Activated T-cell treated with anti-CD3 and anti-CD28 coated beads for 4 hours (primary cell): Measurements from ENCODE around the gene SOX3.

ENCODE experiments used
- DNase-seq: peaks from one replicate; pipeline ENCODE4 v3.0.0-alpha.2; 2020

Gene SOX3

DNA sequence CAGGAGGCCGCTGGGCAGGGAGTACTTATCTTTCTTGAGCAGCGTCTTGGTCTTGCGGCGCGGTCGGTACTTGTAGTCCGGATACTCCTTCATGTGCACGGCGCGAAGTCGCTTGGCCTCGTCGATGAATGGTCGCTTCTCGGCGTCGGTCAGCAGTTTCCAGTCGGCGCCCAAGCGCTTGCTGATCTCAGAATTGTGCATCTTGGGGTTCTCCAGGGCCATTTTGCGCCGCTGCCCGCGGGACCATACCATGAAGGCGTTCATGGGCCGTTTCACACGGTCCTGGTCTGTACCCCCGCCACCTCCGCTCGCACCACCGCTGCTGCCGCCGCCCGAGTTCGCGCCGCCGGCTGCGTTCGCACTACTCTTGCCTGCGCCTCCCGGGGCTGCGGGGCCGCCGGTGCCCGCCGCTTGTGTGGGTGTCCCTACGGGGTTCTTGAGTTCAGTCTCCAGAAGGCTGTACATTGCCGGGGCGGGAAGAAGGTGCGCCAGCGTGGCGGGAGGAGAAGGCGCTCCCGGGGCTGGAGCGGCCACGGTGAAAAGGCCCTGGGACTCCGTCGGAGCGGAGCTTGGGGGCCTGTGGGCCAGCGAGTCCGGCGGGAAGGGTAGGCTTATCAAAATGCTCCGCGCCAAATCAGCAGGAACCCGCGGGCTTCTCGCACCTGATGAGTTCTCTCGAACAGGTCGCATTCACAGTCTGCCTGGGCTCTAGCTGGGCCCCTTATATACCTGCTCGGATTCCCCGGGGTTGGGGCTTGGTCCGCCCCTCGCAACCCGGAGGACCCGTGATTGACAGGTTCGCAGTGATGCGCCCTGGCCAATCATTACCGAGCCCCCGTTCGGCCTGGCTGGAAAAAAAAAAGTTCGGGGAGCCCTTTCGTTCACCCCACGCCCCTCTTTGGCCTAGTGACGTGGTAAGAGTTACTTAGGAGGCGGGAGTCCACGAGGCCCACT is at the start of gene SOX3:
Gene SOX3 (minus strand): TSS at position 699 of the 954 bp plus-strand sequence. CDS start 9 bp downstream, at position 690.
- DNase-seq, result no peak

DNA sequence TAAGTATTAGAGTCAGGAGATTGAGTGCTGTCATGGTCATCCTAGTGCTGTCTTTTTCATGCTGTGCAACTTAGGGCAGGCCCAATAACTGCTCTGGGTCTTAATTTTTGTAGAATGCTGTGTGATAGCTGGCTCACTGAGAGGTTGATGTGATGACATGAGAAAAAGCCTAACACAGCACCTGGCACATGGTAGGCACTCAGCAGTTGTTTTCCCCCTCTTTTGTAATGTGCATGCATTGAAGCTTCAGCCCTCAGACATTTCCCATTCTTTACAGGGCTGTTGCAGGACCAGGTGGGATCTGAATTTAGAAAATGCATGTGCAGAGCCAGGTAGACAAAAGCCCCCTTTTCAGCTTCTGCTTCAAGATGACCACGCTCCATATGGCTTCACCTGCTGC is 44.1 kb upstream of the SOX3 start:
- DNase-seq, result no peak

DNA sequence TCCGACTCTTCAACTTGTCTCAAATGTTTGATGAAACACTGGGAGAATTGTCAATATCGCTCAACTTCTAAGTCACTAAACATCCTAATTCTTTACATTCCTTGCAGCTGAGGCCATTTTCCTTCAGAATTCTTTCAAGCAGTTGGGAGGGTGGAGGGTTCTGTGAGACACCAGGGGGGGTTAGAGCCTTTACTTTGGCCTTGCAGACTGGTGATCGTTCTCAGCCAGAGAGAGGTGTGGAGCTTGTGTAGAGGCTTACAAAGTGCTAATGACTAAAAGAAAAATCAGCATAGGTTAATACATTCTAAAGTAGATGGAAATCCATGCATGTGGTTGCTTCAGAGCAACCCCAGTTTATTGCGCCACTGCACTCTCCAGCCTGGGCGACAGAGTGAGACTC is 21.3 kb upstream of the SOX3 start:
- no peak for DNase-seq

DNA sequence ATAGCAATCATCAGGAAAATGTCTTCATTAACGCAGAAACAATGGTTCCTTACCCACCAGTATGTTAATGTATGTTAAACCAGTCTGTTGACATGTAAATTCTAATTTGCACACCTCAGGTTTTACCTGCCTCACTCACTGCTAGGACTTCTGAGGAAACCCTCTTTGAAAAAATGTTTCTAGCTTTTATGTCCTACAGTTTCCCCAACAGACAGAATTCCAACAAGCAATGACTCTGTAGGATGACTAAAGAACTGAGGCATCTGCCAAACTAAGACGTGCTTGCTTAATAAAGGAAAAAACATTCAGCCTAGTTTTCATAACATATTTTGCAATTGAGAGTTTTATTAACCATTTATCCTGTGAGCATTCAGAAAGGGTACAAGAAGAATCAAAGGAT is 20.6 kb upstream of the SOX3 start:
- DNase-seq, result no peak

DNA sequence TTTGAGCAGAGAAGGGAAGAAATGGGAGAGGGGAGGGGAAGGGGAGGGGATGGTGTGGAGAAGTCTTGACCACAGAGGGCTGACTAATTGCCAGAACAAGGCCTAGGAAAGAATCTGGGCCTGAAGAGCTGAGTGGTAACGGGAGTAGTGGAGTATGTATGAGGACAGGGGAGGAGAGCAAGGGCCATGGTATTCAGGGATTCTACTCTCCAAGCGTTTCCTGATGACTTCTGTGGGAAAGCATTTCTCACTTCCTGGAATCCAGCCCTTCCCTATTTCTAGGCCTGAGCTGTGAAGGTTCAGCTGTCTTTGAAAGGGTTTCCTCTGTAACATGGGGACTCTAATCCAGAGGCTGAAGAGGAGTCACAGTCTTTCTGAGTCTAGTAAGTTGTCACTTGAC is 19.7 kb upstream of the SOX3 start:
- DNase-seq, result no peak

DNA sequence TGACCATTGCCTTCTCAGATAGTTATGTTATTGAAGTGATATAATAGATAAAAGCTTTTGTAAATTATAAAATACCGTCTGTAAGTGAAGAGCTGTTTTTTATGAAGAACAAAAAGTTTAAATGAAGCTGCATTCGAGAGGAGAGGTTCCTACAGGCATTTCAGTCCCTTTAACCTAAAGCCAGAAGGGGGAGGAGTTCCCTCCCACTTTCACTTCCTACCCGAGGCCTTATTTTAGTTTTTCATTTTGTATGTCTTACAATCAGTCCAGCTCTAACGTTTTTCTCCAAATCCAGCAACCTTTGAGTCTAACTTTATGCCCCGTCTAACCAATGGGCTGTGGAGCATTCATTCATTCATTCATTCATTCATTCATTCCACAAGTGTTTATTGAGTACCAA is 16.5 kb upstream of the SOX3 start:
- no peak for DNase-seq

DNA sequence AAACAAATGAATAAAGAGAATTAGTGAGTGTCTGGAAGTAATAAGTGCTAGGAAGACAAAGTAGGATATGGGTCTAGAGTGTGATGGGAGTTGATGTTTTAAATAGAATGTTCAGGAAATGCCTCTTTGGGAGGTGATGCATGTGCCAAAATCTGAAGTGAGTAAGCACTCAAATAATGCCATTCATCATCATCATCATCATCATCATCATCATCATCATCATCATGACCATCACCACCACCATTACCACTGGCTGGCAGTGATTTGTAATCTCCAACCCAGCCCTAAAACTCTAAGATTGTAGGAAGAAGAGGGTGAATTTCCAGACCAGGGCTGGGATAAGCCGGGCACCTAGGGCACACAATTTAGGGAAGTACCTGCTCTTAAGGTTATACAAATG is 9.7 kb upstream of the SOX3 start:
- DNase-seq, result no peak

DNA sequence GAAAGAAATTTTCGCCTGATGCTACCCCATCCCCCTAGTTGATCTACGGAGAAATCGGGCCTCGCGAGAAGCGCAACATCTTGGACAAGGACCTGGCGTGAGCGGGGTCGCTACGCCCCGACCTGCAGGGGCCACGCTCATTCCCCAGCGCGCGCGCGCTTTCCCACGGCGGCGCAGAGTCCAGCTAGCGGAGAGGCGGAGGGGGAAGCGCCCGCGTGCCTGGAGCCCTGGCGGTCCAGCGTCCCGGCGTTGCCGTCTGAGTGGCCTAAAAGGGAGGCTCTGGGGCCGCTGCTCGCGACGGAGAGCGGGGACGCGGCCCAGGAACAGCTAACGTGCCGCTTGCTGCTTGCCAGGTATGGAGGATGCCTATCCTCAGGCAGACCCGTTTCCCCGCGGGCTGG is 6.0 kb upstream of the SOX3 start:
- no peak for DNase-seq

DNA sequence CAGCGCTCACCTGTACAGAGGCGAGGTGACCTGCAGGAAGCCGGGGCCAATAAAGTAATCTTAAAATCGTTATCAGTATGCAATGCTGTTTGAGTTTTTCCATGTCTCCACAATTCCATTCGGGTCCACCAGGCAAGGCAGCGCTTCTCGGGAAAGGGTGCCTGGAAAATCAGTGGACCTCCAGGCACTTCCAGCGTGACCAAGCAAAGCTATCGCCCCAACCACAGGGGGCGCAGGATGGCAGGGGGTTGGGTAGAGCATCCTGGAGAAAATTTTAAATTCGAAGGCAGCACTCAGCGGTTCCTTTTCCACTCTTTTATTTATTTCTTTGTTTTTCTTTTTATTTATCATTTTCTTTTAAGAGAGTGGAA is 5.4 kb upstream of the SOX3 start:
- DNase-seq, result no peak

DNA sequence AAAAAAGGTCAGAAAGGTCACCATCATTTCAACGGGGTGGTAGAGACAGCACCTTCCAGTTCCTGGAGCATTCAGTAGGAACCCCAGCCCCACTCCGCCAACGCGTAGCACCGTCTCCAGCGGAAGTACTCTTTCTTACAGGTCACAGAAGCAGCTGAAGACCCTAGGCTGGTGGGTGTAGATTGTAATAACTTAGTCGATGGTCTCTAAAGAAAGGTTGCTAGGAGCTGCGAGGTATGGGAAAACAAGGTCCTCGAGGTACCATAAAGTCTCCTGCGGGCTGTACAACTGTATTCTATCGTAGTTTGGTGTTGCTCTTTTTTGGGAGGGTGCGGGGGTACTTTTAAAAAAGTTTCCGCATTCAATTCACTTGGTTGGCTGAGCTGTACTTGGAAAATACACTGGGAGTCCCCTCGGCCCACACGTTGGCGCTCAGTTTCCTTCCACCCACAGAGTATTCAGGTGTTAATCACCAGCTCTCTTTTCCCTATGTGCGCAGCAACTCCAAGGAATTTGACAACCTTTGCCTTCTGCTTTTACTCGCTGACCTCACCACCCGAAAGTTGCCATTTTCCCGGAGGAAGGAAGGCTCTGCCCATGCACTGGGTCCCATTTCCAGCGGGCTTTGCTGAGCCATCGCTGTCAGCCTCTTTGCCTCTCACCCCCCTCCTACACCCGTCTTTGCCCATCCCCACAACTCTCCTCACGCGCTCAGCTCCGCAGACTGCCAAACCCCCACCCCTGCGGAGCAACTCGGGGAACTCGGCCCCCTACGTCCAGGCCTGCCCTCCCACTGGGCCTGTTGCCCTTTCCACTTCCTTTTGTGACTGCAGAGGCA is 4.8 kb upstream of the SOX3 start:
- DNase-seq, result no peak

DNA sequence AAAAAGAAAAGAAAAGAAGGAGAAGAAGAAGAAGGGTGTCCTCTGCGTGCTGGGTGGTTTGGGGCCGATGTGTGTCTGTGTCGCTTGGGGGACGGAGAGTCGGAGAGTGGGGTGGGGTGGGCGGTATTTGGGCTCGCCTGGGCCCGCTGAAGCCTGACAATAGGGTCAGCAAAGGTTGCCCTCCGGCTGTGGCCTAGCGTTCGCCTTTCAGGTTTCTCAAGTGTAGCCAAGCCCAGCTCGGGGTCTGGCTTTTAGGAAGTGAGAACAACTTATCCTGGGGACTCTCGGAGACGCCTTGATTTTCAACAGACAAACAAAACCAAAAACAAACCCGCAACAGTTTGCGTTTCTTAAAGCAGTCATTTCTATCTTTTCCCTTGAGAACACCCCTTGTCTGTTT is 4.1 kb upstream of the SOX3 start:
- no peak for DNase-seq

DNA sequence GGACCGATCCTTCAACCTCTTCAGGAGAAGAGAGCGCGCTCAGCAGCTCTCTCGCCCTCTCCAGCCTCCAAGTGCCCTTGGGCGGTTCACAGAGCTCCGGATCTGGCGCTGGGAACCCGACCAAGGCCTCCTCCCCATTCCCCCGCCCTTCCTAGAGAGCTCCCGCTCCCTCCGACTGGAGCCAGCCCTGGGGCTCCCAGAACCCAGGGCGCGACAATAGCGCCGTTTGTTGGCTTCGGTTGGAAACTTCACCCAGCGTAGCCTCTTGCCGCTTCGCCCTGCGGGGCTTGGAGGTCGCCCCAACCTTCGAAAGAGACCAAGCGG is 3.1 kb upstream of the SOX3 start:
- no peak for DNase-seq

DNA sequence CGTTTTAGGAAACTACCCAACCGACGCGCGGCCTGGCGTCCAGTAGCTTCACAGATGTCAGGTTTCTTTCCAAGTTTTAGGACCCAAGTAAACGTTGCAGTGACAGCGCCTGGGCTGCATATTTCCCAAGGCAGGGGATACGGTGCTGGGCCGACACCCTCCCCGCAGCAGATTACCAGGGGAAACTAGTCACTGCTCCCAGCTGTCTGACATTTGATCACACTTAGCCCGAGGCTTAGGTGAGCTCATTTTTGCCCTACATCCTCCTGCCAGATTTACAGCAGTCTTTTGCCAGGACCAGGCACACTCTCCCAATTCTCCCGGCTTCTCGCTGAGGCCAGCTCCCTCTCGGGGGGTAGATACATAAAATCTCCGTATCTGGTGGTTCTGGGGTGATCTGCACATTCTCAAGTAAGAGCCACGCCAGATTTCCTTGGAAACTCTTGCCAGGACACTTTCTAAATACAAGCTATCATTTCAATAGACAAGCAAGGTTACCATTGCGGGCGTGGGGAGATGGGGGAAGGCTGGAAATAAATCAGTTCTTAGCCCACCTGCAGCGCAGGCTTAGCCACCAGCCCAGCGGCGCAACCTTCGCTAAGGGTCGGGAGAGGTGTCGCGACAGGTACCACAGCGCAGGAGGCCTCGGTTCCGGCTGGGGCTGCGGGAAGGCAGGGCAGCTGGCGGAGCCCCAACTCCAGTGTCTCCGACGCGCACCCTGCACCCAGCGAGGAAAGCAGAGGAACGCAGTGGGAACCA is 2.5 kb upstream of the SOX3 start:
- DNase-seq, result no peak

DNA sequence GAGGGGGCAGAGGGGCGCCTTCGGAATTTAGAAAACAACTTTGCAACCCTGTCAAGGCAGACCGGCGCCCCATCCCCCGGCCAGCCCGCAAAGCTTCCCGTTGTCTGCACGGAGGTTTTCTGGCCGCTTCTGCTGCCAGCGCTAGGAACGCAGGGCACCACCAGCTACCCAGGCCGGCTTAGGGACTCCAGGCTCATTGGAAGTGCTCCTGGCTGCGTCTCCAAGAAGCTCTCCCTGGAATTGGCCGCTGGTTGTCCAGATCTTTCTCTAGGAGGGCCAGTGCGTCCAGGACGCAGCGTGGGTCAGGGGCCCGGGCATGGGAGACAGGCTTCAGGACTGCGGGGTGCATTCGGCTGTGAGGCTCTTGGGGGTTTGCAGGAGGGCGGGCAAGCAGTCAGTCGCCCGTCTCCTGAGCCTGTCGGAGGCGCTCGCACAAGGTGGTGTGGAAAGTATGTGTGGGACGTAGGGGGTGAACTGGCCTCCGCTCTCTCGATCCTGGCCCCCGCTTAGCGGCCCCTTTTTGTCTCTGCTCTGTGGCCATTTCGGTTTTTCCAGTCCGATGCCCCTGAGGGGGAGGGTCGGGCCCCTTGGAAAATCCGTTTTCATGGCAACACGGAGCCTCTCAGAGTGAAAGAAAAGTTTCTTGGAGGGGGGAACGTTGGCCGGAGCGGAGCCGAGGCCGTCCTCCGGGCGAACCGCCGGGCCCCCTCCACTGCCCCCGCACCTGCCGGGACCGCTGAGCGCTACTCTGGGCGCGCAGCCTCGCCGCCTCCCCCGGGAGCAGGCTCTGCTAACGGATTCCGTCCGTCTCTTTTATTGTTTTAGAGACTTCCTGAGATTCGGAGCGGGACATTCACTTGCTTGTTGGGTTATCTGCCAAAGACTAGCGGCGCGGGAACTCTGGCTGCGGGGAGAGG is 810 bp upstream of the SOX3 start:
- no peak for DNase-seq

DNA sequence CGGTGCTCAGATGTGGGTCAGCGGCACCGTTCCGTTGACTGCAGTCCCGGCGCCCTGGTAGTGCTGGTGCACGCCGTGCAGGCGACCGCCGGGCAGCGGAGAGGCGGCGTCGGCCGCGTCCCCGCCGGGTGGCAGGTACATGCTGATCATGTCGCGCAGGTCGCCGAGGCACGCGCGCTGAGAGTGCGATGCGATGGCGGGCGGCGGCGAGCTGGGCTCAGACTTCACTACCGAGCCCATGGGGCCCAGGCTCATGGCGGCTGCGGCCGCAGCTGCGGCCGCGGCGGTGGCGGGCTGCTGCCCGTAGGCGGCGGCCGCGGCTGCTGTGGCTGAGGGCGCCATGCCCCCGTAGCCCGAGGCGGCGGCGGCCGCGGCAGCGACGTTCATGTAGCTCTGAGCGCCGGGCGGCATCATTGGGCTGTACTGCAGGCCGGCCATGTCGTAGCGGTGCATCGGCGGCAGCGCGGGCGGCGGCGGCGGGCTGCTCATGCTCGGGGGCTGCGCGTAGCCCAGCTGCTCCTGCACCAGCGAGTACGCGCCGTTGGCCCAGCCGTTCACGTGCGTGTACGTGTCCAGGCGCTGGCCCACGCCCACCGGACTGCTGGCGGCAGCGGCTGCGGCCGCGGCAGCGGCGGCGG is 1.0 kb downstream of the SOX3 start:
- DNase-seq, result no peak

DNA sequence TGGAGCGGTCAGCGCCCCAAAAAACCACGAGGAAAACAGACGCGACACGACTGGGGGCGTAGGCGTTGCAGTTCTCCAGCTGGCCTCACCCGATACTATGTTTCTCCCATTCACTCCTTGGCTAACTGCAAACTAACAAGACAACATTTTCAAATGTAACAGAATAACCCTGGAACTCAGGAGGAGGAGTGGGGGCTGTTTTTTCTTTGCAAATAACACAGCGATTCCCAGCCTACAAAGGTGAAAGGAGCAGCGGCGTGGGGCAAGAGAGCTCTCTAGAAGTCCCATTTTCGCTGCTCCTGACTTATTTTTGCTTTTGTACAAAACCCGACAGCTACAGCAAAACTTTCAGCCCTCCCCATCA is 1.6 kb downstream of the SOX3 start:
- no peak for DNase-seq

DNA sequence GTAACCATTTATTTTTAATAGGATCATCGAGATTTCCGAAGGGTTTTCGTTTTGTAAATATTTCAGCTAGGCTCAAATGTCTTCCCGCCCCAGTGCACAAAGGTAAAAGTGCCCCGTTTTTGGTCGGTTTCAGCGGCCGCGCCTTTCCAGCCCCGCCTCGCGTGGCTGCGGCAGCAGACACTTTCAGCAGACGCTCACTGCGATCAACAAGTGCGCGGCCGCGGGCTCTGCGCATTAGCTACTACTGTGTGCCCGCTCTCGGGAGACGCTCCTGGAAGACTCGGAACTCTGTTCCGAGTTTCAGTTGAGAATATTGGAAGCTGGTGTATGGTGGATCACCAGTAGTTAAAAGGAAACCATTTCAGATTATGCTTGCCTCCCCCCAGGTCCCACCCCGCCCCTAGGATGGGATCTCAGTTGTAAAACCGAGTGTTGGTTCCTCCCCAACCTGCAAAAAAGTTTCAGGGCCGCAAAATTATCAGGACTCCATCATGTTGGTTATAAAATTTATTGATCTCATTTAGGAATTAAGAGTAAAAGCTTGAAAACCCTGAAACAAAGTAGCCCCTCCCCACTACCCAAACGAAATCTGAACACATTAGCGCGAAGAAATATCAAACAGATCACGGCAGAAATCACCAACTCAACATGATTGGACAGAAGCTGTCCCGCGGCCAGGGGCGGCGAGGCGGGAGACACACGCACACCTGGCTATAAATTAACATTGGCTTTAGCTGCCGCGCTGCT is 2.2 kb downstream of the SOX3 start:
- DNase-seq, result no peak

DNA sequence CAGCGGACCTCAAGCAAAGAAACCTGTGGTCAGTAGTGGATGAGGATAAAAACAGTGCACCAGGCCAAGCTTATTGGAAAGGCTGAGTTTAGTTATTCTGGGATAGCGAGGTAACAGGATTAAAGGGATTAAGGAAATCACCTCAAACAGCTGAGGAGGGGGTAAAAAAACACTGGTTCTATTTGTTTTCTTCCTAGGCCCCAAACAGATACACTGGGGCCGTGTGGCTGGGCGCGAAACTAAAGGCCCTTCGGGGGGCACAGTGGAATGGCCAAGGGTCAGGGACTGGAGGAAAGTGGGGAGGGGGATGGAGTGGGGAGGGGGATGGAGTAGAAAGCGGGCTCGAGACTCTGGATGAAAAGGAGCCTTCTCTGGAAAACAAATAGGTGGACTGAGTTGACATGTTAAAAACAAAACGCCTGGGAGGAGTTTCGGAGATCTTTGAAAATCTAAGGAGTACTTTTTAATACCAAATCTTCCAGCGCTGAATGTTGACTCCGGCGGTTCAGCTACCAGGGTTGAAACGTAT is 2.9 kb downstream of the SOX3 start:
- DNase-seq, result no peak

DNA sequence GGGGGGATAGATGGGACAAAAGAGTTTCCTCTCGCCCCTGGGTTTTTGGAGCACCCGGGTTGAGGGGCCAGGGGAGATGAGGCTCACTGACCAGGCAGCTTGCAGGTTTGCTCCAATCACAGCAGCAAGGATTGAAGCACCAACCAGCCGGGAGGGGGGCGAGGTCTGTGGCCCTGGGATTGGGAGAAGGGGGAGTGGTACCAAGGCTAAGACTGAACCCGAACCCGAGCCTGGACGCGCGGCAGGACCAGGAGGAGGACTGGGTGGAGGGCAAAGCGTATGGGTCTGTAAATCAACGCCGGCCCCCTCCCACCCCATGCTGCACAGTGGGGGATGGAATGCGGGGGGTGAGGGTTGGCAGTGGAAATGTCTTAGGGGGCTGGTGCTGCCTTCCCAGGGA is 3.5 kb downstream of the SOX3 start:
- DNase-seq, result no peak

DNA sequence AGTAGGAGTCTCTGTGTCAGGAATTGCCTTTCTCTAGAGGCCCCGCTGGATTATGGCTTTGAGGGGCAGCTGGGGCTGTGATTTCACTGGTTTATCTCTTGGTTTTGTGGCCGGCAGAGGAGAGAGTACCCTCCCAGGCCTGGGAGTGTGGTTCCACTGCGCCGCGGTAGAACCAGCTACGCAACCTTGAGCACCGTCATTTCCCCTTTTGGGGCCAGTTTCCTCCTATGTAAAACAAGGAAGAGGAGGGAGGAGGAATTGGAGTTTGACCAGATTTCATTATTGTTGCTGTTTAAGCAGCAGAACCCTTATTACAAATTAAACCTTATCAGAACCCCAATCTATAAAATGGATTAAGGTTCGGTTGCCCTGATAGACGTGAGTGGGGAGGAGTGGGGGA is 4.4 kb downstream of the SOX3 start:
- DNase-seq, result no peak

DNA sequence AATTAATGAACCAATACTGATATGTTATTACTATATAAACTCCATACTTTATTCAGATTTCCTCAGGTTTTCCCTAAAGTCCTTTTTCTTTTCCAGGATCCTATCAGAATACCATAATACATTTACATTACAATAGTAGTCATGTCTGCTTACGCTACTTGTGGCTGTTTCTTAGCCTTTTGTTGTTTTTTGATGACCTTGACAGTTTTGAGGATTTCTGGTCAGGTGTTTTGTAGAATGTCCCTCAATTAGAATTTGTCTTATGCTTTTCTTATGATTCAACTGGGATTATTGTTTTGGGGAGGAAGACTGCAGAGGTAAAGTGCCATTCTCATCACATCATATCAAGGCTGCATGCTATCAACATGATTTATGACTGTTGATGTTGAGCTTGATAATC is 9.1 kb downstream of the SOX3 start:
- DNase-seq, result no peak
